Measurements from ENCODE around the gene S100B.
A peak's percentile ranks its signal among the peaks of the same experiment; 100 is the strongest.

The S100B gene

DNA sequence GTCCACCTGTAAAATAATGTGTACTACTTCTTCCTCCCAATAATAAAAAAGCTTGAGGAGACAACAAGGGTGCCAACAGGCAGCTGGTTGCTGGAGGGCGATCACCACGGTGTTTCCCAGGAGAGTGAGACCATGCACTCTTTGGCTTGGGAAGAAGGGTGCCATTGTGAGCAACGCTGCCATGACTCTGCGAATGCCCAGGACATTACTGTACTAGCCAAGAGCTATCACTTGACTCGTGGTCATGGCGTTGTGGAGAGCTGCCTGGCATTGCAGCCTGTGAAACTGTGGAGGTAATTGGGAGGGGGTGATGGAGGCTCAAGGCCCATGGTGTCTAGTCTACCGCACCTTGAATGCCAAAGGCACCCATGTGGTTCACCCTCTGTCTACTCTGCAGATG is 16.0 kb upstream of the S100B start:
- TF ChIP-seq, protein P1, sequence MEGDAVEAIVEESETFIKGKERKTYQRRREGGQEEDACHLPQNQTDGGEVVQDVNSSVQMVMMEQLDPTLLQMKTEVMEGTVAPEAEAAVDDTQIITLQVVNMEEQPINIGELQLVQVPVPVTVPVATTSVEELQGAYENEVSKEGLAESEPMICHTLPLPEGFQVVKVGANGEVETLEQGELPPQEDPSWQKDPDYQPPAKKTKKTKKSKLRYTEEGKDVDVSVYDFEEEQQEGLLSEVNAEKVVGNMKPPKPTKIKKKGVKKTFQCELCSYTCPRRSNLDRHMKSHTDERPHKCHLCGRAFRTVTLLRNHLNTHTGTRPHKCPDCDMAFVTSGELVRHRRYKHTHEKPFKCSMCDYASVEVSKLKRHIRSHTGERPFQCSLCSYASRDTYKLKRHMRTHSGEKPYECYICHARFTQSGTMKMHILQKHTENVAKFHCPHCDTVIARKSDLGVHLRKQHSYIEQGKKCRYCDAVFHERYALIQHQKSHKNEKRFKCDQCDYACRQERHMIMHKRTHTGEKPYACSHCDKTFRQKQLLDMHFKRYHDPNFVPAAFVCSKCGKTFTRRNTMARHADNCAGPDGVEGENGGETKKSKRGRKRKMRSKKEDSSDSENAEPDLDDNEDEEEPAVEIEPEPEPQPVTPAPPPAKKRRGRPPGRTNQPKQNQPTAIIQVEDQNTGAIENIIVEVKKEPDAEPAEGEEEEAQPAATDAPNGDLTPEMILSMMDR (IDR thresholded peaks at IDR 0.05; ENCODE audit: low read length, missing control alignments), result no peak
- no peak overlapping the region for H3K4me3 ChIP-seq (replicated peaks; ENCODE audit: low read depth, low read length)
- no peak for DNase-seq (ENCODE audit: low read depth)

DNA sequence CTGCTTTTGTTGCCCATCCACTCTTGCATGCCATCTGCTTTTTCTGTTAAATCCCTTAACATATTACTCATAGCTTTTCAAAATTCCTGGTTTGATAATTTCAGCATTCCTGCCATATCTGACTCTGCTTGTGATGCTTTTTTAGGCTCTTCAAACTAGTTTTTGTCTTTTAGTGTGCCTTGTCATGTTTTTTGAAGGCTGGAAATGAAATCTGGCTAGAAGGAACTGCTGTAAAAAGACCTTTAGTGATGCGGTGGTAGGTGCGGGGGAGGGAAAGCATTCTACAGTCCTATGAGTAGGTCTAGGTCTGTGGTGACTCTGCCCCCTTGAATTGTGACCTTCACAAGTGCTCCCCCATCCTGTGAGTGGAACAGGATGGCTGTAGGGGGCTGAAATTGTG is 15.0 kb upstream of the S100B start:
- H3K4me3 ChIP-seq (replicated peaks; ENCODE audit: low read depth, low read length), result no peak overlapping the region
- DNase-seq (ENCODE audit: low read depth), result peak; percentile 36
- TF ChIP-seq, protein P1 (IDR thresholded peaks at IDR 0.05; ENCODE audit: low read length, missing control alignments), result no peak

DNA sequence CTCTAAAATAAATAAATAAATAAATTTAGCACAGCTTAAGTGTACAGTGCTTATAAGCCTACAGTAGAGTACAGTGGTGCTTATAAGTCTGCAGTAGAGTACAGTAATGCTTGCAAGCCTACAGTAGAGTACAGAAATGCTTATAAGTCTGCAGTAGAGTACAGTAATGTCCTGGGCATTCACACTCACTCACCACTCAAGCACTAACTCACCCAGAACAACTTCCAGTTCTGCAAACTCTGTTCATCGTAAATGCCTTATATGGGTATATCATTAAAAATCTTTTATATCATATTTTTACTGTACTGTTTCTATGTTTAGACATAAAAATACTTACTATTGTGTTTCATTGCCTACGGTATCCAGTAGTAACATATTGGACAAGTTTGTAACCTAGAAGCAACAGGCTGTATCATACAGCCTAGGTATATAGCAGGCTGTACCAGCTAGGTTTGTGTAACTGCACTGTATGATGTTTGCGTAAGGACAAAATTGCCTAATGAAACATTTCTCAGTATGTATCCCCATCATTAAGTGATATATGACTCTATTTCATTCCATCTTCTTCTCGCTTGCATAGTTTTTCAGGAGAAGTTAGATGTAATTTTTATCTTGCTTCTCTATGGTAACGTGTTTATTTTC is 14.0 kb upstream of the S100B start:
- no peak for DNase-seq (ENCODE audit: low read depth)
- TF ChIP-seq, protein P1 (IDR thresholded peaks at IDR 0.05; ENCODE audit: low read length, missing control alignments), result no peak
- no peak overlapping the region for H3K4me3 ChIP-seq (replicated peaks; ENCODE audit: low read depth, low read length)

DNA sequence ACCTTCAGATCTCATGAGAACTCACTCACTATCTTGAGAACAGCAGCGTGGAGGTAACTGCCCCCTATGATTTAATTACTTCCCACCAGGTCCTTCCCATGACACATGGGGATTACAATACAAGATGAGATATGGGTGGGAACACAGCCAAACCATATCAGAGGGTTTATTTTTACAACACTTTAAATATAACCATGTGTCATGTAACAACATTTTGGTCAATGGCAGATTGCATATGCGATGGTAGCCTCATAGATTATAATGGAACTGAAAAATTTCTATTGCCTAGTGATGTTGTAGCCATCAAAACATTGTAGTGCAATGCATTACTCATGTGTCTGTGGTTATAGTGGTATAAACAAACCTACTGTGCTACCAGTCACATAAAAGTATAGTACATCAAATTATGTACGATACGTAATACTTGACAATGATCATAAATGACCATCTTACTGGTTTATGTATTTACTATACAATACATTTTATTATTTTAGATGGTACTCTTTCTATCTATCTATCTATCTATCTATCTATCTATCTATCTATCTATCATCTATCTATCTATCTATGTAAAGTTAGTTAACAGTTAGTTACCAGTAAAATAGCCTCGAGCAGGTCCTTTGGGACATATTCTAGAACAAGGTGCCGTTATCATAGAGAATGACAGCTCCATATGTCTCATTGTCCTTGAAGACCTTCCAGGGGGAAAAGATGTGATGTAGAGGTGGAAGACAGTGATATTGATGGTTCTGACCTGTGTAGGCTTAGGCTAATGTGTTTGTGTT is 12.6 kb upstream of the S100B start:
- H3K4me3 ChIP-seq (replicated peaks; ENCODE audit: low read depth, low read length), result no peak overlapping the region
- TF ChIP-seq, protein P1 (IDR thresholded peaks at IDR 0.05; ENCODE audit: low read length, missing control alignments), result no peak
- DNase-seq (ENCODE audit: low read depth), result peak; percentile 20

DNA sequence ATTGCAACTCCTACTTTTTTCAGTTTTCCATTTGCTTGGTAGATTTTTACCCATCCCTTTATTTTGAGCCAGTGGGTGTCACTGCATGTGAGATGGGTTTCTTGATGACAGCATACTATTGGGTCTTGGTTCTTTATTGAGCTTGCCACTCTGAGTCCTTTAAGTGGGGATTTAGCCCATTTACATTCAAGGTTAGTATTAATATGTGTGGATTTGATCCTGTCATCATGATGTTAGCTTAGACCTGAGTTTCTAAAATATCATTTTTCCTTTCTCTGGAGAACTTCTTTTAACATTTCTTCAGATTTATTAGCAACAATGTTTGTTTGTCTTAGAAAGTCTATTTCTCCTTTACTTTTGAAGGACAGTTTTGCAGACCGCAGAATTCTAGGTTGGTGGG is 11.8 kb upstream of the S100B start:
- no peak overlapping the region for H3K4me3 ChIP-seq (replicated peaks; ENCODE audit: low read depth, low read length)
- TF ChIP-seq, protein P1 (IDR thresholded peaks at IDR 0.05; ENCODE audit: low read length, missing control alignments), result no peak
- DNase-seq (ENCODE audit: low read depth), result no peak

DNA sequence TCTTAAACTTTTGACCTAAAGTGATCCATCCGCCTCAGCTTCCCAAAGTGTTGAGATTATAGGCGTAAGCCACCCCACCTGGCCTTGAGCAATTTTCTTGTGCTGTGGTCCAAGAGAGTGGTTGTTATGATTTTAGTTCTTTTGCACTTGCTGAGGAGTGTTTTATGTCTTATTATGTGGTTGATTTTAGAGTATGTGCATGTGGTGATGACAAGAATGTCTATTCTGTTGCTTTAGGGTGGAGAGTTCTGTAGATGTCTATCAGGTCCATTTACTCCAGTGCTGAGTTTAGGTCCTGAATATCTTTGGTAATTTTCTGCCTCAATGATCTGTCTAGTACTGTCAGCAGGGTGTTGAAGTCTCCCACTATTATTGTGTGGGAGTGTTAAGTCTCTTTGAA is 11.2 kb upstream of the S100B start:
- TF ChIP-seq, protein P1 (IDR thresholded peaks at IDR 0.05; ENCODE audit: low read length, missing control alignments), result no peak
- no peak for DNase-seq (ENCODE audit: low read depth)
- H3K4me3 ChIP-seq (replicated peaks; ENCODE audit: low read depth, low read length), result no peak overlapping the region

All from fibroblast of pulmonary artery (primary cell).